DMS53 (cell line): ENCODE results near the gene MIX23.

Source experiments
- DNase-seq: peaks from one replicate; lab custom pipeline; 2025; lab: John Stamatoyannopoulos, UW

MIX23 gene

GRCh38 chr3:122392868-122393844, 10.1 kb upstream of the MIX23 start:
- DNase-seq, result peak; percentile 66

- DNase-seq, result no peak
Observed at GRCh38 chr3:122391681-122392446, 8.8 kb upstream of the MIX23 start.

- no peak for DNase-seq
Observed at GRCh38 chr3:122390665-122391064, 7.6 kb upstream of the MIX23 start.

- DNase-seq, result no peak
Observed at GRCh38 chr3:122389892-122390291, 6.9 kb upstream of the MIX23 start.

GRCh38 chr3:122389197-122389596, 6.2 kb upstream of the MIX23 start:
- DNase-seq, result no peak

GRCh38 chr3:122387709-122388108, 4.7 kb upstream of the MIX23 start:
- DNase-seq, result no peak

- peak; percentile 96 for DNase-seq
Observed at GRCh38 chr3:122383771-122384697, 1.0 kb upstream of the MIX23 start, which contains the start of gene FAM162A. FAM162A (plus strand) TSS chr3:122384182; CDS start chr3:122384266, 84 bp downstream.

GRCh38 chr3:122377975-122378374, 5.1 kb downstream of the MIX23 start:
- no peak for DNase-seq

- no peak for DNase-seq
Observed at GRCh38 chr3:122374034-122374433, 9.0 kb downstream of the MIX23 start.

- peak; percentile 20 for DNase-seq
Observed at GRCh38 chr3:122366379-122366749, 16.7 kb downstream of the MIX23 start.

- peak; percentile 86 for DNase-seq
Observed at GRCh38 chr3:122365582-122366378, 17.3 kb downstream of the MIX23 start.

- no peak for DNase-seq
Observed at GRCh38 chr3:122365073-122365472, 18.0 kb downstream of the MIX23 start.

GRCh38 chr3:122364490-122364889, 18.5 kb downstream of the MIX23 start:
- DNase-seq, result no peak

- no peak for DNase-seq
Observed at GRCh38 chr3:122362026-122362425, 21.0 kb downstream of the MIX23 start.

- no peak for DNase-seq
Observed at GRCh38 chr3:122358703-122359032, 24.4 kb downstream of the MIX23 start.

GRCh38 chr3:122357828-122358702, 25.0 kb downstream of the MIX23 start:
- no peak for DNase-seq

GRCh38 chr3:122356402-122356801, 26.6 kb downstream of the MIX23 start:
- DNase-seq, result peak; percentile 71

- no peak for DNase-seq
Observed at GRCh38 chr3:122355612-122356011, 27.4 kb downstream of the MIX23 start.

- DNase-seq, result no peak
Observed at GRCh38 chr3:122353893-122354401, 29.1 kb downstream of the MIX23 start.

GRCh38 chr3:122353215-122353614, 29.8 kb downstream of the MIX23 start:
- no peak for DNase-seq
